ENCODE data around the gene SEC24C.

DNA sequence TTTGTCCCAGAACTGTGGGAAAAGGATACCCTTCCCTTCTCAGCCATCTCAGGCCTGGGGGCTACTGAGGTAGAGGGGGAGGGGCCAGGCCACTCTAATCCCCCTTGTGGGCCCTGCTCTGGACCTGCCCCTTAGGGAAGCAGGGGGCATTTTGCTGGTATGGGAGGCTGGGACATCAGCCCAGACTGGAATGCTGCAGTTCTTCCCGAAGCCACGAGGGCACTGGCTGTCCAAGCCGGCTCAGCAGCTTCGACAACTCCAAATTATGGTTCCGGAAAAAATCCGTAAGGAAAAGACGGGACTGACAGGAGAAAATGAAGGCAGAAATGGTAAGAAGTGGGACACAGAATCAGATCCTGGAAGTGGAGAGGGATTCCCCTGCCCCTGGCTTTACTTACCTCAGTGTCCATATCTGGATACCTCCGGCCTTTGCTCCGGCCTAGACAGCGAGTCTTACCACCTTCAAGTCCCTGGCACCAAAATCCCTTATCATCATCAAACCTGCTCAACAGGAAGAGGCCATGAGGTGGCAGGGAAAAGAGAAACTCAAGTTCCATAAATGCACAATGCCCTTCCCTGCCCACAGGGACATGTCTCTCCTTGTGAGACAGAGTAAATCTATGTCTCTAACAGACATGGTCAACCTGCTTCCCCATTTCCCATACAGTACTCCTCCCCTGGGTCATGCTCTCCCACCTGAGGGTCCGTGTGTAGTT is 58.3 kb downstream of the SEC24C start:
- TF ChIP-seq CTCF (IDR thresholded peaks at IDR 0.05; ENCODE audit: poor library complexity) (no peak), EZH2 (IDR thresholded peaks at IDR 0.05; ENCODE audit: borderline replicate concordance) (no peak), EZH2phosphoT487 (IDR thresholded peaks at IDR 0.05; ENCODE audit: low read depth, severe bottlenecking, unreplicated experiment) (no peak)
